A673 (cell line): Measurements from ENCODE around the gene NSUN2.

Experiments used
- EZH2 ChIP-seq: fragments of 200-600 bp; sonication (generic); IDR thresholded peaks from 2 replicates; pipeline ENCODE4 v1.6.1; 2017; ENCODE audit warnings: borderline replicate concordance, low read depth, mild to moderate bottlenecking, mixed read lengths, antibody characterized with exemption, low read length; ENCODE audit not compliant: poor library complexity, severe bottlenecking
- TF ChIP-seq, protein P1 (sequence below): fragments of 300-800, 200-600 bp; sonication (generic); conservative IDR thresholded peaks from 2 replicates; pipeline ENCODE4 v1.5.1; 2017; ENCODE audit warnings: low read depth, mild to moderate bottlenecking, antibody characterized with exemption, low read length, moderate library complexity, mixed read lengths

DNA sequence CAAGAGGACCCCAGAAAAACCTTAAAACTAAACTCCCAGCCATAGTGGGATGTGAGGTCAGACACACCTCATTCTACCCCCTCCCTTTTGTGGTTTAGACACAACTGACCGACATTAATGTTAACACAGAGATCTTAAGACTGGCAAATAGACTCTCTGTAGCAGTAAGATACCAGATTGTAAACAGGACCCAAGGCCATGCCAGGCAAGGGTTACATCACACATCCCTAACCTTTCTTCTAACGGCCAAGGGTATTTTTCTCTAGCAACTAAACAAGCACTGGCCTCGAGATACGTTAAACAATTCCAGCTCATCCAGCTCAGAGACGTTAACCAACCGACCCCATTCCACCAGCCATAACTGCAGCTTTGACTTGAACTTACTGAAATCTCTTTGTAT, 38.8 kb downstream of the NSUN2 start:
- TF ChIP-seq, protein P1, sequence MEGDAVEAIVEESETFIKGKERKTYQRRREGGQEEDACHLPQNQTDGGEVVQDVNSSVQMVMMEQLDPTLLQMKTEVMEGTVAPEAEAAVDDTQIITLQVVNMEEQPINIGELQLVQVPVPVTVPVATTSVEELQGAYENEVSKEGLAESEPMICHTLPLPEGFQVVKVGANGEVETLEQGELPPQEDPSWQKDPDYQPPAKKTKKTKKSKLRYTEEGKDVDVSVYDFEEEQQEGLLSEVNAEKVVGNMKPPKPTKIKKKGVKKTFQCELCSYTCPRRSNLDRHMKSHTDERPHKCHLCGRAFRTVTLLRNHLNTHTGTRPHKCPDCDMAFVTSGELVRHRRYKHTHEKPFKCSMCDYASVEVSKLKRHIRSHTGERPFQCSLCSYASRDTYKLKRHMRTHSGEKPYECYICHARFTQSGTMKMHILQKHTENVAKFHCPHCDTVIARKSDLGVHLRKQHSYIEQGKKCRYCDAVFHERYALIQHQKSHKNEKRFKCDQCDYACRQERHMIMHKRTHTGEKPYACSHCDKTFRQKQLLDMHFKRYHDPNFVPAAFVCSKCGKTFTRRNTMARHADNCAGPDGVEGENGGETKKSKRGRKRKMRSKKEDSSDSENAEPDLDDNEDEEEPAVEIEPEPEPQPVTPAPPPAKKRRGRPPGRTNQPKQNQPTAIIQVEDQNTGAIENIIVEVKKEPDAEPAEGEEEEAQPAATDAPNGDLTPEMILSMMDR: no peak
- TF ChIP-seq EZH2: no peak
